ENCODE measurements around the gene DAB2IP.

The DAB2IP gene

GRCh38 chr9:121823451-121824169, 172.2 kb downstream of the DAB2IP start:
- Histone ChIP-seq H3K27ac (no peak overlapping the region), H3K4me3 (no peak overlapping the region)
- TF ChIP-seq CTCF (IDR thresholded peaks at IDR 0.05) = no peak
- peak; percentile 31 for DNase-seq (ENCODE audit: low spot score)

GRCh38 chr9:121824651-121825030, 173.2 kb downstream of the DAB2IP start:
- H3K27ac ChIP-seq = no peak overlapping the region
- no peak for DNase-seq (ENCODE audit: low spot score)
- no peak for TF ChIP-seq CTCF (IDR thresholded peaks at IDR 0.05)
- H3K4me3 ChIP-seq = no peak overlapping the region

- Histone ChIP-seq H3K4me3 (no peak overlapping the region), H3K27ac (no peak overlapping the region)
- DNase-seq (ENCODE audit: low spot score) = peak; percentile 46
- no peak for TF ChIP-seq CTCF (IDR thresholded peaks at IDR 0.05)
Observed at GRCh38 chr9:121825031-121825691, 173.7 kb downstream of the DAB2IP start.

- DNase-seq (ENCODE audit: low spot score) = peak; percentile 40
- no peak for TF ChIP-seq CTCF (IDR thresholded peaks at IDR 0.05)
- Histone ChIP-seq H3K4me3 (no peak overlapping the region), H3K27ac (no peak overlapping the region)
Observed at GRCh38 chr9:121826711-121827110, 175.3 kb downstream of the DAB2IP start.

GRCh38 chr9:121827251-121827967, 176.0 kb downstream of the DAB2IP start:
- peak; percentile 35 for DNase-seq (ENCODE audit: low spot score)
- no peak overlapping the region for H3K4me3 ChIP-seq
- TF ChIP-seq CTCF (IDR thresholded peaks at IDR 0.05) = no peak
- H3K27ac ChIP-seq = no peak overlapping the region

GRCh38 chr9:121830441-121831140, 179.2 kb downstream of the DAB2IP start:
- no peak overlapping the region for H3K27ac ChIP-seq
- DNase-seq (ENCODE audit: low spot score) = peak; percentile 28
- no peak overlapping the region for H3K4me3 ChIP-seq
- TF ChIP-seq CTCF (IDR thresholded peaks at IDR 0.05) = no peak

All from coronary artery (tissue), 2 donors.